Mesothelial cell of epicardium (in vitro differentiated cells): ENCODE data around the gene TBX2. TPM values are rescaled to one million over a fixed set of nuclear protein-coding genes. Genes with fewer than 3 reads are reported as not detected.
A peak's percentile ranks its signal among the peaks of the same experiment; 100 is the strongest.

ENCODE experiments used
- DNase-seq, 2 experiments: peaks; one replicate each; pipeline ENCODE4 v3.0.0; 2021; ENCODE audit warnings: low spot score in 2 of 2; ENCODE audit not compliant: unreplicated experiment in 2 of 2
- H3K27ac Mint-ChIP-seq: 2 replicates; pipeline ENCODE4 v1.8.0; 2021; ENCODE audit warnings: mixed read lengths
- H3K27me3 Mint-ChIP-seq: 2 replicates; pipeline ENCODE4 v1.8.0; 2021; ENCODE audit warnings: low read depth, mixed read lengths
- H3K36me3 Mint-ChIP-seq: 2 replicates; pipeline ENCODE4 v1.8.0; 2021; ENCODE audit warnings: mixed read lengths
- H3K4me1 Mint-ChIP-seq: 2 replicates; pipeline ENCODE4 v1.8.0; 2021; ENCODE audit warnings: mixed read lengths
- H3K4me3 Mint-ChIP-seq: 2 replicates; pipeline ENCODE4 v1.8.0; 2021; ENCODE audit warnings: mild to moderate bottlenecking, moderate library complexity, mixed read lengths
- H3K9me3 Mint-ChIP-seq: 2 replicates; pipeline ENCODE4 v1.8.0; 2021; ENCODE audit warnings: mixed read lengths
- CTCF ChIP-seq: fragments of 200-600 bp; sonication (generic); IDR thresholded peaks from one replicate; pipeline ENCODE4 v1.5.0; 2021; ENCODE audit warnings: antibody characterized with exemption; ENCODE audit not compliant: unreplicated experiment
- total RNA-seq: library from RNA; stranded (reverse); gene quantifications from 3 replicates; pipeline ENCODE4 v1.2.1, GENCODE V29; 2021

The TBX2 gene
- total RNA-seq, 1 donor from 2014 or later: 176 TPM

- Mint-ChIP-seq H3K4me3 (no peak overlapping the region), H3K4me1 (peaks cover 12% of the 10 kb centered on the region), H3K9me3 (peaks cover 13% of the 10 kb centered on the region), H3K36me3 (peaks cover 4% of the 10 kb centered on the region), H3K27me3 (peaks cover 2% of the 10 kb centered on the region), H3K27ac (no peak overlapping the region)
- TF ChIP-seq CTCF: no peak
- no peak for DNase-seq
These were observed 42.6 kb downstream of the TBX2 start for GRCh38 chr17:61442136-61442775.

DNA sequence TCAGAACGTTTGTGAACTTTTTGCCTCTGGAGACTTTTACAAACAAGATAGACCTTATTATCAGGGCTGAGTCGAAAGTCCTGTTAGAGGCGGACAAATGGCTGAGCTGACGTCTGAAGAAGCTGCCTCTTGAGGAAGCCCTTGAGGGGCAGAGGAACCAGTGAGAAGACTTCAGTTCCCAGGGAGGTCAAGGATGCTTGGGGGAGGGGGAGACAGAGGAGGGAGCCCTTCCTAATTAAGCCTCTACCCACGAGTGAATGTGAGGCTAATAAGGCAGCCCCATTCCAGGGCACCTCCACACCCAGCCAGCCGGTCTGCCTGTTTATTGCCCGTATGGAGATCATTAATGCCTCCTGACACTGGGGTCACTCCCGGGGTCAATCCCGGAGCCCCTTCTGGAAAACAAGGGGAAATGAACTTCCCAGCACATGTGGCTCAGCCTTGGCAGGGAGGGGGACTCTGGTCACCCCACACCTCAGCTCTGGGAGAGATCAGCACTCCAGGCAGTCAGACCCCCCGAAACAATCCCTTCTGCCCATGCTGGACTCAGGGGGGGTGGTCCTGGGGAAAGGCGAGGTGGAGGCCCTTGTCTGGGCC is 43.3 kb downstream of the TBX2 start:
- Mint-ChIP-seq H3K36me3 (no peaks in the 10 kb centered on the region), H3K27ac (peak overlapping the region; percentile 44), H3K27me3 (peaks cover 2% of the 10 kb centered on the region), H3K4me3 (no peak overlapping the region), H3K9me3 (peaks cover 8% of the 10 kb centered on the region), H3K4me1 (peaks cover 12% of the 10 kb centered on the region)
- DNase-seq: no peak
- no peak for TF ChIP-seq CTCF

GRCh38 chr17:61443475-61443882 is 43.8 kb downstream of the TBX2 start:
- H3K4me1 Mint-ChIP-seq: peaks cover 12% of the 10 kb centered on the region
- peaks cover 8% of the 10 kb centered on the region for H3K9me3 Mint-ChIP-seq
- H3K27ac Mint-ChIP-seq: peak overlapping the region; percentile 72
- DNase-seq: no peak
- no peaks in the 10 kb centered on the region for H3K36me3 Mint-ChIP-seq
- H3K4me3 Mint-ChIP-seq: peak overlapping the region; percentile 24
- no peak for TF ChIP-seq CTCF
- H3K27me3 Mint-ChIP-seq: peaks cover 5% of the 10 kb centered on the region

- no peak for TF ChIP-seq CTCF
These were observed 44.4 kb downstream of the TBX2 start for GRCh38 chr17:61444075-61444474.

GRCh38 chr17:61444831-61445230 is 45.2 kb downstream of the TBX2 start:
- no peak for TF ChIP-seq CTCF
- Mint-ChIP-seq H3K27me3 (peaks cover 13% of the 10 kb centered on the region), H3K4me1 (peaks cover 12% of the 10 kb centered on the region), H3K4me3 (no peak overlapping the region), H3K27ac (no peak overlapping the region), H3K9me3 (peaks cover 7% of the 10 kb centered on the region), H3K36me3 (no peaks in the 10 kb centered on the region)
- DNase-seq: no peak

More at GRCh38 chr17:61444075-61444474, 44.4 kb downstream of the TBX2 start:
- peak overlapping the region; percentile 72 for H3K27ac Mint-ChIP-seq
- DNase-seq: no peak
- peaks cover 6% of the 10 kb centered on the region for H3K27me3 Mint-ChIP-seq
- peaks cover 8% of the 10 kb centered on the region for H3K9me3 Mint-ChIP-seq
- H3K4me1 Mint-ChIP-seq: peaks cover 12% of the 10 kb centered on the region
- H3K4me3 Mint-ChIP-seq: peak overlapping the region; percentile 24
- no peaks in the 10 kb centered on the region for H3K36me3 Mint-ChIP-seq
